DOHH2 (cell line): ENCODE results near the gene CCM2.

Source experiments
- CTCF ChIP-seq: fragments of 200-600 bp; sonication (generic); IDR thresholded peaks from one replicate; pipeline ENCODE4 v1.5.1; 2014; ENCODE audit warnings: antibody characterized with exemption, mild to moderate bottlenecking, low read depth, low read length; ENCODE audit not compliant: poor library complexity, severe bottlenecking
- EZH2phosphoT487 ChIP-seq: fragments of 200-600 bp; sonication (generic); IDR thresholded peaks from 2 replicates; pipeline ENCODE4 v1.6.1; 2017; ENCODE audit warnings: borderline replicate concordance, mild to moderate bottlenecking, antibody characterized with exemption, low read length, moderate library complexity, mixed read lengths

- TF ChIP-seq CTCF (no peak), EZH2phosphoT487 (no peak)
These were observed 80.4 kb downstream of the CCM2 start for GRCh38 chr7:45080265-45080957.
